Neural crest cell (in vitro differentiated cells): ENCODE measurements around the gene LETM1. TPM values are rescaled to one million over a fixed set of nuclear protein-coding genes. Genes with fewer than 3 reads are reported as not detected.

Experiments
- DNase-seq: peaks from one replicate; pipeline ENCODE4 v3.0.0; 2021; ENCODE audit warnings: low read depth, mixed read lengths, low spot score
- H3K27ac Mint-ChIP-seq: one replicate; pipeline ENCODE4 v1.8.0; 2021; ENCODE audit warnings: mild to moderate bottlenecking, mixed read lengths; ENCODE audit not compliant: unreplicated experiment
- H3K27me3 Mint-ChIP-seq: 2 replicates; pipeline ENCODE4 v1.8.0; 2021; ENCODE audit warnings: low read depth, mild to moderate bottlenecking, mixed read lengths
- H3K36me3 Mint-ChIP-seq: 2 replicates; pipeline ENCODE4 v1.8.0; 2021; ENCODE audit warnings: low read depth, mild to moderate bottlenecking, mixed read lengths
- H3K4me1 Mint-ChIP-seq: 2 replicates; pipeline ENCODE4 v1.8.0; 2021; ENCODE audit warnings: mixed read lengths
- H3K4me3 Mint-ChIP-seq: one replicate; pipeline ENCODE4 v1.8.0; 2021; ENCODE audit warnings: mild to moderate bottlenecking, mixed read lengths
- H3K9me3 Mint-ChIP-seq: 2 replicates; pipeline ENCODE4 v1.8.0; 2021; ENCODE audit warnings: mixed read lengths
- CTCF ChIP-seq: fragments of 200-600 bp; sonication (generic); conservative IDR thresholded peaks from 2 replicates; pipeline ENCODE4 v1.5.0; 2021; ENCODE audit warnings: antibody characterized with exemption, mild to moderate bottlenecking
- total RNA-seq: library from RNA; stranded (reverse); gene quantifications from 2 replicates; pipeline ENCODE4 v1.2.1, GENCODE V29; 2021

Gene LETM1
- total RNA-seq, 1 donor from 2014 or later = 60.6 TPM

- no peak for DNase-seq
- Mint-ChIP-seq H3K27ac (peak overlapping the region; percentile 60), H3K4me1 (no peaks in the 10 kb centered on the region), H3K9me3 (no peaks in the 10 kb centered on the region), H3K4me3 (no peak overlapping the region), H3K27me3 (no peaks in the 10 kb centered on the region), H3K36me3 (peaks cover 10% of the 10 kb centered on the region)
- TF ChIP-seq CTCF = no peak
Observed at GRCh38 chr4:1842993-1843448, 12.9 kb downstream of the LETM1 start.

GRCh38 chr4:1842339-1842895, 13.5 kb downstream of the LETM1 start:
- Mint-ChIP-seq H3K4me3 (no peak overlapping the region), H3K4me1 (no peaks in the 10 kb centered on the region), H3K27me3 (no peaks in the 10 kb centered on the region), H3K36me3 (peaks cover 10% of the 10 kb centered on the region), H3K27ac (peak overlapping the region; percentile 7), H3K9me3 (no peaks in the 10 kb centered on the region)
- no peak for DNase-seq
- no peak for TF ChIP-seq CTCF

GRCh38 chr4:1841887-1842210, 14.1 kb downstream of the LETM1 start:
- Mint-ChIP-seq H3K36me3 (peaks cover 7% of the 10 kb centered on the region), H3K4me3 (no peak overlapping the region), H3K27me3 (no peaks in the 10 kb centered on the region), H3K27ac (no peak overlapping the region), H3K9me3 (no peaks in the 10 kb centered on the region), H3K4me1 (no peaks in the 10 kb centered on the region)
- no peak for DNase-seq
- no peak for TF ChIP-seq CTCF

- no peaks in the 10 kb centered on the region for H3K4me1 Mint-ChIP-seq
- H3K4me3 Mint-ChIP-seq = no peak overlapping the region
- no peaks in the 10 kb centered on the region for H3K9me3 Mint-ChIP-seq
- DNase-seq = no peak
- no peak overlapping the region for H3K27ac Mint-ChIP-seq
- no peaks in the 10 kb centered on the region for H3K27me3 Mint-ChIP-seq
- peaks cover 7% of the 10 kb centered on the region for H3K36me3 Mint-ChIP-seq
- TF ChIP-seq CTCF = no peak
Observed at GRCh38 chr4:1841201-1841886, 14.6 kb downstream of the LETM1 start.

- no peak for DNase-seq
- Mint-ChIP-seq H3K4me3 (no peak overlapping the region), H3K27ac (no peak overlapping the region), H3K27me3 (no peaks in the 10 kb centered on the region), H3K9me3 (no peaks in the 10 kb centered on the region), H3K36me3 (peaks cover 10% of the 10 kb centered on the region), H3K4me1 (no peaks in the 10 kb centered on the region)
- no peak for TF ChIP-seq CTCF
Observed at GRCh38 chr4:1839282-1839681, 16.7 kb downstream of the LETM1 start.
